SU-DHL-6 (cell line): ENCODE measurements around the gene NCAM2.

Experiments used
- H2AFZ ChIP-seq: fragments of 200-600 bp; sonication (generic); 2 replicates; pipeline ENCODE4 v1.6.1; 2014; ENCODE audit warnings: low read depth, mild to moderate bottlenecking, moderate library complexity, mixed read lengths, antibody characterized with exemption, low read length; ENCODE audit not compliant: severe bottlenecking
- H3F3A ChIP-seq: fragments of 200-600 bp; shearing (Covaris generic); 2 replicates; pipeline ENCODE4 v1.6.0; 2016; ENCODE audit warnings: antibody characterized with exemption, mild to moderate bottlenecking; ENCODE audit not compliant: insufficient read depth
- H3K27ac ChIP-seq: fragments of 200-600 bp; sonication (generic); 2 replicates; pipeline ENCODE4 v1.5.1; 2016; ENCODE audit warnings: low read depth, mild to moderate bottlenecking, low read length, moderate library complexity, mixed read lengths
- H3K27me3 ChIP-seq: fragments of 200-600 bp; sonication (generic), shearing (Covaris generic); 2 replicates; pipeline ENCODE4 v1.6.0; 2014; ENCODE audit warnings: mild to moderate bottlenecking, low read length
- H3K36me3 ChIP-seq: fragments of 200-600 bp; sonication (generic); 2 replicates; pipeline ENCODE4 v1.6.1; 2014; ENCODE audit warnings: mild to moderate bottlenecking, low read length, mixed read lengths
- H3K4me2 ChIP-seq: fragments of 300-600, 200-600 bp; shearing (Covaris generic), sonication (generic); 2 replicates; pipeline ENCODE4 v1.6.0; 2014; ENCODE audit warnings: low read length, low read depth, mild to moderate bottlenecking; ENCODE audit not compliant: poor library complexity, severe bottlenecking
- H3K4me3 ChIP-seq: fragments of 200-600 bp; sonication (generic); 2 replicates; pipeline ENCODE4 v1.5.1; 2014; ENCODE audit warnings: antibody characterized with exemption, low read length, mild to moderate bottlenecking, mixed read lengths; ENCODE audit not compliant: insufficient read depth, poor library complexity, severe bottlenecking
- H3K79me2 ChIP-seq: fragments of 200-600 bp; sonication (generic); 2 replicates; pipeline ENCODE4 v1.6.1; 2014; ENCODE audit warnings: mild to moderate bottlenecking, low read length, moderate library complexity; ENCODE audit not compliant: insufficient read depth
- H3K9ac ChIP-seq: fragments of 200-600 bp; sonication (generic); 2 replicates; pipeline ENCODE4 v1.7.0; 2014; ENCODE audit warnings: mild to moderate bottlenecking, low read length
- H3K9me2 ChIP-seq: fragments of 200-600 bp; sonication (generic); replicated peaks from 2 replicates; pipeline ENCODE4 v1.6.1; 2014; ENCODE audit warnings: low read length; ENCODE audit not compliant: insufficient read depth
- H3K9me3 ChIP-seq: fragments of 200-600 bp; sonication (generic); 2 replicates; pipeline ENCODE4 v1.6.1; 2014; ENCODE audit warnings: low read length, mixed read lengths; ENCODE audit not compliant: insufficient read depth
- H4K20me1 ChIP-seq: fragments of 200-600 bp; sonication (generic); 2 replicates; pipeline ENCODE4 v1.6.1; 2014; ENCODE audit warnings: low read depth, mild to moderate bottlenecking, antibody characterized with exemption, low read length, moderate library complexity, mixed read lengths
- EZH2phosphoT487 ChIP-seq: fragments of 200-600 bp; sonication (generic), shearing (Covaris generic); conservative IDR thresholded peaks from 2 replicates; pipeline ENCODE4 v1.6.1; 2018; ENCODE audit warnings: mild to moderate bottlenecking, antibody characterized with exemption, low read length, moderate library complexity, mixed read lengths
- TF ChIP-seq, protein P1 (sequence below): fragments of 200-600 bp; sonication (generic); IDR thresholded peaks from one replicate; pipeline ENCODE4 v1.5.1; 2017; ENCODE audit warnings: antibody characterized with exemption, mild to moderate bottlenecking, low read length, moderate library complexity; ENCODE audit not compliant: insufficient read depth, poor library complexity, severe bottlenecking

The NCAM2 gene

DNA sequence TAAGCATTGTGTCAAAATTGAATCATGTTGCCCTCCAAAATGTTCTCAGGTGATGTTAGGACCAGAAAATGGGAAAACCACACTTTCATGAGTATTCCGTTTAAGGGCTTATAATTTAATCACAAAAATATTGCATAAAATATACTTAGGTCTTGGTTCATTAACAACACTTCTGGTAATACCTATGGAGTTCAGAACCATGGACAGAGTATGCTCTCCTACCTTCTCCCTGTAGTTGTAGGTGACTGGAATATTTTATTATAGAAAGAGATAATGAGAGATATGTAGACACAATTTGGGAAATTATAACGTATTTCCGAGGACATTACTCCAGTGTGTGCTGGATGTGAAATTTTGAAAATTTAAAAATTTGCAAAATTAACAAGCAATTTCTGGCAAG, 232.5 kb downstream of the NCAM2 start:
- H3K79me2 ChIP-seq = no peaks in the 10 kb centered on the region
- H3K36me3 ChIP-seq = no peaks in the 10 kb centered on the region
- H3K27ac ChIP-seq = no peak overlapping the region
- no peak overlapping the region for H3K9ac ChIP-seq
- H3K27me3 ChIP-seq = no peaks in the 10 kb centered on the region
- no peaks in the 10 kb centered on the region for H3K9me2 ChIP-seq
- no peak overlapping the region for H3K4me3 ChIP-seq
- no peak overlapping the region for H2AFZ ChIP-seq
- no peak overlapping the region for H3K4me2 ChIP-seq
- H3K9me3 ChIP-seq = no peaks in the 10 kb centered on the region
- TF ChIP-seq EZH2phosphoT487 = no peak
- TF ChIP-seq, protein P1, sequence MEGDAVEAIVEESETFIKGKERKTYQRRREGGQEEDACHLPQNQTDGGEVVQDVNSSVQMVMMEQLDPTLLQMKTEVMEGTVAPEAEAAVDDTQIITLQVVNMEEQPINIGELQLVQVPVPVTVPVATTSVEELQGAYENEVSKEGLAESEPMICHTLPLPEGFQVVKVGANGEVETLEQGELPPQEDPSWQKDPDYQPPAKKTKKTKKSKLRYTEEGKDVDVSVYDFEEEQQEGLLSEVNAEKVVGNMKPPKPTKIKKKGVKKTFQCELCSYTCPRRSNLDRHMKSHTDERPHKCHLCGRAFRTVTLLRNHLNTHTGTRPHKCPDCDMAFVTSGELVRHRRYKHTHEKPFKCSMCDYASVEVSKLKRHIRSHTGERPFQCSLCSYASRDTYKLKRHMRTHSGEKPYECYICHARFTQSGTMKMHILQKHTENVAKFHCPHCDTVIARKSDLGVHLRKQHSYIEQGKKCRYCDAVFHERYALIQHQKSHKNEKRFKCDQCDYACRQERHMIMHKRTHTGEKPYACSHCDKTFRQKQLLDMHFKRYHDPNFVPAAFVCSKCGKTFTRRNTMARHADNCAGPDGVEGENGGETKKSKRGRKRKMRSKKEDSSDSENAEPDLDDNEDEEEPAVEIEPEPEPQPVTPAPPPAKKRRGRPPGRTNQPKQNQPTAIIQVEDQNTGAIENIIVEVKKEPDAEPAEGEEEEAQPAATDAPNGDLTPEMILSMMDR = no peak
- H3F3A ChIP-seq = no peaks in the 10 kb centered on the region
- H4K20me1 ChIP-seq = no peaks in the 10 kb centered on the region

DNA sequence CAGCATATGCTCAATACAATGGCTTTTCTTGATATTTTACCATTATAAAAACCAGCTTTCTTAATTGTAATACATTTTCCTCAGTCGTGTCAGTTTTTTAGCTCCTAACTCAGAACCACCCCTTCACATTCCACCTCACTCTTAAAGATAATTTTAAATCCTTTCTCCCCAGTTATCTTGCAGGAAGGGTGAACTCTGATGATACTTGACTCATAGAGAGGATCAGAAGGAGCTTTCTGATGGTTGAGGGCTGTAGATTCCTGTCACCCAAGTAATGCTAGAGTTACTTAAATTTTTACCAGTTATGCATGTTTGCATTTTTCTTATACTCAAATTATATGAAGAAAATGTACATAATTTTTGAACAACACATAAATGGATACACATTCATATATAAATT, 233.7 kb downstream of the NCAM2 start:
- TF ChIP-seq EZH2phosphoT487 = no peak
- TF ChIP-seq, protein P1 = no peak
- no peaks in the 10 kb centered on the region for H3K9me3 ChIP-seq

DNA sequence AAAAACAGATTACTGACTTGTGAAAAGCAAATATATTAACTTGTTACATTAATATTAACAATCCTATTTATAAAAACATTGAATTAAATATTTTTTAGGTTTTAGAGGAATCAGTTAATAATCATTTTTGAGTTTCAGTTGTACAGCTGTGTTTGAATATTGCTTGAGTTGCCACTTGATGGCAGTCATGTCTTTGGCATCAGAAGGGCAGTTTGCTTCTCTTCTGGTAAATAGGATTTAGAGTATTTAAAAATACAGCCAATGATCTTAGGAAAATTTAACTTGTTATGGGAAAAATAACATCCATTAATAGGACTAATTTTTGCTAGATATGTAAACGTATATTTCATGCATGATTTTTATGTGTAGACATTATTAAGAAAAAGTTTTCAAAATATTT, 234.1 kb downstream of the NCAM2 start:
- TF ChIP-seq EZH2phosphoT487 = no peak
- TF ChIP-seq, protein P1 = peak; percentile 38
- no peaks in the 10 kb centered on the region for H4K20me1 ChIP-seq
- no peak overlapping the region for H3K4me3 ChIP-seq
- no peaks in the 10 kb centered on the region for H3F3A ChIP-seq
- no peaks in the 10 kb centered on the region for H3K9me2 ChIP-seq
- no peaks in the 10 kb centered on the region for H3K9me3 ChIP-seq
- H3K27ac ChIP-seq = no peak overlapping the region
- H3K36me3 ChIP-seq = no peaks in the 10 kb centered on the region
- H3K9ac ChIP-seq = no peak overlapping the region
- no peaks in the 10 kb centered on the region for H3K27me3 ChIP-seq
- H3K4me2 ChIP-seq = no peak overlapping the region
- H3K79me2 ChIP-seq = no peaks in the 10 kb centered on the region
- H2AFZ ChIP-seq = no peak overlapping the region

More for the DNA sequence above, 233.7 kb downstream of the NCAM2 start:
- Histone ChIP-seq H3K4me2 (no peak overlapping the region), H3K4me3 (no peak overlapping the region), H3K27ac (no peak overlapping the region), H3F3A (no peaks in the 10 kb centered on the region), H3K36me3 (no peaks in the 10 kb centered on the region), H3K9ac (no peak overlapping the region), H3K79me2 (no peaks in the 10 kb centered on the region), H3K9me2 (no peaks in the 10 kb centered on the region), H2AFZ (peak overlapping the region; percentile 89), H4K20me1 (no peaks in the 10 kb centered on the region), H3K27me3 (no peaks in the 10 kb centered on the region)
